GM18858 (cell line): Measurements from ENCODE around the gene INPPL1.

ENCODE experiments used
- ATAC-seq: cut with Tn5 transposase; IDR thresholded peaks from one replicate; pipeline ENCODE4 v1.9.1; 2021; ENCODE audit not compliant: unreplicated experiment

The INPPL1 gene

GRCh38 chr11:72232260-72233055, 7.9 kb downstream of the INPPL1 start:
- ATAC-seq: no peak

GRCh38 chr11:72233056-72233772, 8.6 kb downstream of the INPPL1 start:
- no peak for ATAC-seq

GRCh38 chr11:72233773-72234513, 9.4 kb downstream of the INPPL1 start:
- no peak for ATAC-seq

- ATAC-seq: no peak
Measured at GRCh38 chr11:72234514-72234830, 9.9 kb downstream of the INPPL1 start.

GRCh38 chr11:72234920-72235319, 10.4 kb downstream of the INPPL1 start:
- ATAC-seq: no peak

DNA sequence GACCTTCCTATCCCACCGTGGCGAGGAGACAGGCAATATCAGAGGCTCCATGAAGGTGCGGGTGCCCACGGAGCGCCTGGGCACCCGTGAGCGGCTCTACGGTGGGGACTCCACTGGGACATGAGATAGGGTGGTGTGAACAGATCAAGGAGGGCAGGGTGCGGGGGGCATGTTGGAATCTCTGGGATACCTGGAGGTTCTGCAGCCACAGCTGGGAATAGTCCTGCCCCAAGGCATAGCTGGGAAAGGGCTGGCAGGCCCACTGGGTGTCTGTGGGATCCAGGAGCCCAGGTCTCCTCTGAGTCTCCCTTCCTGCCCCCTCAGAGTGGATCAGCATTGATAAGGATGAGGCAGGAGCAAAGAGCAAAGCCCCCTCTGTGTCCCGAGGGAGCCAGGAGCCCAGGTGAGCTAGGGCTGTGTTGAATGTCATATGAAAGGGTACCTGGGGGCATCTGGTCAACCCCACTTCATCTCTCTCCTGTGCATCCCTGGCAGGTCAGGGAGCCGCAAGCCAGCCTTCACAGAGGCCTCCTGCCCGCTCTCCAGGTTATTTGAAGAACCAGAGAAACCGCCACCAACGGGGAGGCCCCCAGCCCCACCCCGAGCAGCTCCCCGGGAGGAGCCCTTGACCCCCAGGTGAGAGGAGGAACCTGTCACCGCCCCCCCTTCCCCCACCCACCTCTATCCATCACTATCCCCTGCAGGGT, 10.9 kb downstream of the INPPL1 start:
- no peak for ATAC-seq

GRCh38 chr11:72236083-72236697, 11.6 kb downstream of the INPPL1 start:
- no peak for ATAC-seq

DNA sequence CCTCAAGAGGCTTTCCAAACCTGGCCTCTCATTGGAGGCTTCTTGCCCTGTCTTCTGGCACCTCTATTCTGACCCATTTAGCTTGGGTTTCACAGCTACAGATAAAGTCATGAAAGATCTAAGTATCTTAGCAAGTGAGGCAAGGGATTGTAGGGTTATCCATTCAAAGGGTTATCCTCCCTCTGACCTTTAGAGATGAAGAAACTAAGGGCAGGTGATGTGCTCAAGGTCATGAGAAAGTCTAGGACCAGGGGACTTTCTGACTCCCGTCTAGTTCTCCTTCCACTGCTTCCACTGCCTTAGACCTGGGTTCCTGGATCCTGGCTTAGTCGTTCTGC, 12.2 kb downstream of the INPPL1 start:
- no peak for ATAC-seq

GRCh38 chr11:72237112-72237931, 12.8 kb downstream of the INPPL1 start:
- no peak for ATAC-seq

DNA sequence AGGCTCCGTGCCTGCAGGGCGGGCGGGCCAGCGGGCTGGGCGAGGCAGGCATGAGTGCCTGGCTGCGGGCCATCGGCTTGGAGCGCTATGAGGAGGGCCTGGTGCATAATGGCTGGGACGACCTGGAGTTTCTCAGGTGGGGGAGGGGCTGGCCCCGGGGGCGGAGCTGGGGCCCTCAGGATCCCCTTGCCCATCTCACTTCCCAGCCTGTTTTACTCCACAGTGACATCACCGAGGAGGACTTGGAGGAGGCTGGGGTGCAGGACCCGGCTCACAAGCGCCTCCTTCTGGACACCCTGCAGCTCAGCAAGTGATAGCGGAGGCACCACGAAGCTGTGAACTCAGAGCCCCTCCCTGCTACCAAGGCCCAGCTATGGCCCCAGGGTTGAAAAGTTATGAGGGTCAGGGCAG, 13.5 kb downstream of the INPPL1 start:
- ATAC-seq: no peak

- ATAC-seq: no peak
Measured at GRCh38 chr11:72238492-72239312, 14.1 kb downstream of the INPPL1 start.

DNA sequence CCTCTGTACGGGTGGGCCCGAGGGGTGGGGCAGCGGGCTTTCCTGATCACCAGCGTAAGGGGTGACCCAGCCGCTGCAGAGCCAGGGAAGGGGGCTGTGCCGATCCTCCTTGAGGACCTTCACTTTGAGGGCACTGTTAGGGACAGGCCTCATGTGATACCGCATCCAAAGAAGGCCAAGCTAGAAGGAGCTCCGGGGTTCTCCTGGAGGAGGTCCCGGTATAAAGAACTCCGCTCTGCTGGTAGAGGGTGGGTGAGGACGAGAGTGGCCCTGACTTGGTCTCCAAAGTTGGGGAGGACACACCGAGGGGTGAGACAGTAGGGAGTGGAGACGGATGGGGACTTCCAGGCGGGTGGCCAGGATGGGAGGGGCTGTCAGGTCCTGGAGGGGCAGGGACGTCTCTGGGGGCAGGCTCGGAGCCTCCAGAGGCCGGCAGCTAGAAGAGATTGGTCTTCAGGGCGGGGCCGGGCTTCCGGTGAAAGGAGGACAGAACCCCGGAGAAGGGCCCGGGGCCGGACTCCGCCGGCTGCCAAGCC, 14.8 kb downstream of the INPPL1 start:
- ATAC-seq: no peak

DNA sequence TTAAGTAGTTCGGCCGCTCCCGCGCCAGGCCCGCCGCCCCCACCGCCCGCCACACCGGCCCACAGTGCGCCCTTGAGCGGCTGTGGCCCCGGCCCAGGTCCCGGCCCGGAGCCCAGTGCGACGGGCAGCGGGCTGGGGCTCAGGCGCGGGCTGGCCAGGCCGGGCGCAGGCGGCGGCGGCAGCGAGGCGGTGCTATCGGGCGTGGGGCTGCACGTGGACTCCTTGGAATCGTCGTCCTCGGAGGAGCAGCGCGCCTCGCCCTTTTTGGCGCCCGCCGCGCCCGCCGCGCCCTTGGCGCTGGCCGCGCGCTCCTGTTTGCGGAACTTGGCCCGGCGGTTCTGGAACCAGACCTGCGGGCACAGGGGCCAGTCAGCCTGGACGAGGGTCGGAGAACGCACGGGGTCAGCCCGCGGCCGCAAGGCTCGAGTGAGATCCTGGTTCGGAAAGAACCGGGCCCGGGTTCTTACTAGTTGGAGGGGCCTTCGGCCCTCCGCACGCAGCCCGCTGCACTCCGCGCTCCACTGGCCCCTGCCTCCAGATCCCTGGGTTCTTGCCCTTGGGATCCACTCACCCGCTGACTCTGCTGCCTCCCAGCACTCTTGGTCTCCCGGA, 15.4 kb downstream of the INPPL1 start:
- no peak for ATAC-seq

DNA sequence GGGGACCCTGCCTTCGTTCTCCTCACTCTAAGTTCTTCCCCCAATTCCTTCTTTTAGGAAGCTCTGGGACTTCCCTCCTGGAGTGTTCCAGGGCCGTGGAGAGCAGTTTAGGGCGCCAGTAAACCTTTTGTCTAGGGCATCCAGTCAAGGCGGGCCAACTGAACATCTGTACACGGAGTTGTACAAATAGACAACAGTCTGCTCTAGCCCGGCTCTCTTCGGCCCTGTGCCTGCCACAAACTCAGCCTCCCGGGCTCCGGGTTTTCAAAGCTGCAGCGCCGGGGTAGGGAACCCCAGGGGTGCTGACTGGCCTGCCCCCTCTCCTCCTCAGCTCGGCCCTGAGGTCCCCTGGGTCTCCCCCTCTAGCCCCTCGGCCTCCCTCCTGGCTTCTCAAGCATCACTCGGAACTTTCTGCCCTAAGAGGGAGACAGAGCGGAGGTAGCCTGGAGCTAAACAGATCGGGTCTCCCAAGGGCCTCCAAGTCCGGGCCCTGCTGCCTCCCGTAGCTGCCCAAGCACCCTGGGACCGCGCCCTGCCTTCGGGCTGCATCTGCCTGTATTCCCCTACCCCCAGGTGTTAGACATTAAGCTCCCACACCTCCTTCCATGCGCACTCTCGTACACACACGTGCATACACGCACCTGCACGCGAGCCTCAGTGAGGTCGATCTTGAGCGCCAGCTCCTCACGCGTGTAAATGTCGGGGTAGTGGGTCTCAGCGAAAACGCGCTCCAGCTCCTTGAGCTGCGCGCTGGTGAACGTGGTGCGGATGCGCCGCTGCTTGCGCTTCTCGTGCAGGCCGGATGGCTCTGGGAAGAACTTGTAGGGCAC, 16.1 kb downstream of the INPPL1 start:
- ATAC-seq: no peak

- no peak for ATAC-seq
Measured at GRCh38 chr11:72241291-72241781, 16.8 kb downstream of the INPPL1 start.

DNA sequence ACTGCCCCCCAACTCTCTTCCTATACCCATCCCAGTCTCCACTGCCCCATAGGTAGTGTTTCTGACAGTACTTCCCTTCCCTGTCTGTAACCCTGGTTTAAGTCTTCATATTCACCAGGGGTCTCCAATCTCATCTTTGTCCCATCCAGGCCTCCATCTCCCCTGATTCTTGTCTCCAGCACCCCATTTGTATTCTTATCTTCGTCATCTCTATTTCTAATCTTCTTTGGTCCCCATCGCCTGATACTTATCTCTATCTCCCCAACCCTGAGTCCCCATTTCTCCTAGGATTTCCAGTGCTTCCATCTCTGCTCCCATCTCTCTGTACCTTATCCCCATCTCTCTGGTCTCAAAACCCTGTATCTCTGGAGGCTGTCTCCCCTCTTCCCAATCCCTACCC, 17.6 kb downstream of the INPPL1 start:
- ATAC-seq: no peak
